Stimulated activated naive CD8-positive, alpha-beta T cell treated with anti-CD3 and anti-CD28 coated beads, Interleukin-15, amount 100 ng/mL, for 72 hours (primary cell): ENCODE results near the gene CAMTA1.

Experiments used
- ATAC-seq: fragments of 150-1000 bp; cut with Tn5 transposase; 2 replicates; pipeline ENCODE4 v1.10.0; 2021; ENCODE audit warnings: mild to moderate bottlenecking, moderate library complexity
- DNase-seq, 2 donors: peaks; one replicate each; pipeline ENCODE4 v3.0.0; 2021 to 2022
- H3K27ac Mint-ChIP-seq, 2 donors: one replicate each; pipeline ENCODE4 v1.8.0; 2022; ENCODE audit warnings: mild to moderate bottlenecking in 2 of 2, mixed read lengths in 2 of 2, moderate library complexity in 2 of 2
- H3K27me3 Mint-ChIP-seq: one replicate; pipeline ENCODE4 v1.8.0; 2022; ENCODE audit warnings: mixed read lengths
- H3K4me1 Mint-ChIP-seq: one replicate; pipeline ENCODE4 v1.8.0; 2022; ENCODE audit warnings: mild to moderate bottlenecking, mixed read lengths
- H3K4me3 Mint-ChIP-seq, 2 donors: one replicate each; pipeline ENCODE4 v1.8.0; 2022; ENCODE audit warnings: mild to moderate bottlenecking in 2 of 2, mixed read lengths in 2 of 2, moderate library complexity in 1 of 2
- H3K9me3 Mint-ChIP-seq, 2 donors: one replicate each; pipeline ENCODE4 v1.8.0; 2022; ENCODE audit warnings: mixed read lengths in 2 of 2

CAMTA1 gene

DNA sequence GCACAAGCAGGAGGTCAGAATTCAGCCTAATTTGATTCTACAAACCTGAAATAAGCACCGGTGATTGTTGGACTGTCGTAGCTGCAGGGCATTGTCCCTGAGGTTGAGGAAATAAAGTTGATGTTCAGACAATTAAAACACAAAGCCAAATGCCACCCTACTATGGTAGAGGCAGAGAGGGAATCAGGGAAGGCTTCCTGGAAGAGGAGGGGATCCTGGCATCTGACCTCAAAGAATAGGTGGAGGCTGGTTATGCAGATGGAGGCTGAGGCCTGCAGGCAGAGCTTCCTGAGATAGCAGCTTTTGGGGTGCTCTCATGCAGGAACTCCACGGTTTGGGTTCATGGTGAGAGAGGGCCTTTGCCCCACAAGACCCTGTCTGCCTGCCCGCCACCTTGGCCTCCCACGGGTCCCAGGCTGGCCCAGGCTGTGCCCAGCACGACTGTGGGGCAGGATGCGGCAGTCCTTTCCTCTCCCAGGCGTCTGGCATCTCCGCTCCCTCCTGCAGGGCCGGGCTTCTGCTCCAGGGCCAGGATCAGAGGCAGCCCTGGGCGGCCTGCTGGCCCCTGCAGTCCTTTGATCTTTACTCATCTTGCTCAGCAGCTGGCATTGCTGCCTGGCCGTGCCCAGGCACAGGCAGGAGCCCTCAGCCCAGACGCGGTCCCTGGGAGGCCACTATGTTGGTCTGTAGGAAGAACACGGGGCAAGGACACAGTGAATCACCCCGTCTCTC, 851.7 kb downstream of the CAMTA1 start:
- H3K4me3 Mint-ChIP-seq: no peak overlapping the region
- H3K27me3 Mint-ChIP-seq: peaks cover 30% of the 10 kb centered on the region
- DNase-seq (no peak), ATAC-seq (no peak)
- H3K4me1 Mint-ChIP-seq: peaks cover 5% of the 10 kb centered on the region
- H3K9me3 Mint-ChIP-seq: no peaks in the 10 kb centered on the region
- H3K27ac Mint-ChIP-seq: no peak overlapping the region

GRCh38 chr1:7638078-7638477, 852.8 kb downstream of the CAMTA1 start:
- peaks cover 19% of the 10 kb centered on the region for H3K27me3 Mint-ChIP-seq
- no peaks in the 10 kb centered on the region for H3K9me3 Mint-ChIP-seq
- DNase-seq (no peak), ATAC-seq (no peak)
- H3K27ac Mint-ChIP-seq: no peak overlapping the region
- H3K4me3 Mint-ChIP-seq: no peak overlapping the region
- no peaks in the 10 kb centered on the region for H3K4me1 Mint-ChIP-seq

DNA sequence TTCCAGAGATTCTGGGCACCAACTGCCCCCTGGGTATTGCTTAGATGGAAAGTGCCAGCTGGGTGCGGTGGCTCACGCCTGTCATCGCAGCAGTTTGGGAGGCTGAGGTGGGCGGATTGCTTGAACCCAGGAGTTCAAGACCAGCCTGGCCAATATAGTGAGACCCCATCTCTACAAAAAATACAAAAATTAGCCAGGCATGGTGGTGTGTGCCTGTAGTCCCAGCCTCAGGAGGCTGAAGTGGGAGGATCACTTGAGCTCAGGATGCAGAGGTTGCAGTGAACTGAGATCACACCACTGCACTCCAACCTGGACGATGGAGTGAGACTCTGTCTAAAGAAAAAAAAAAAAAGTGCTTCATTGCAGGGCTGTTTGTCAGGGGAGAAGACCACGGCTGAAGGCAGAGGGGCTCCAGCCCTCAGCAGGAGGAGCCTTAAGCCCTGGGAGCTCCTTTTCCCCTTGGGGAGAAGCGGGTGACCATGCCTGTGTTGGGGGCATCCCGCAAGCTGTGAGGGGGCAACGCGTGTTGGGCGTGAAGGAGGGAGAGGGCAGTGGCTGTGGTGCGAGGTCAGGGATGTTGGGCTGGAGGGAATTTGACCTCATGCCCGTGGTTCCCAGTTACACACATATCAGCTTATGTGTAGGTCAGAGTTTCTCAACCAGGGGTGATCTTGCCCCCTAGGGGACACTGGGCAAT, 854.3 kb downstream of the CAMTA1 start:
- Mint-ChIP-seq H3K27ac (no peak overlapping the region), H3K4me3 (no peak overlapping the region), H3K9me3 (no peaks in the 10 kb centered on the region), H3K4me1 (no peaks in the 10 kb centered on the region), H3K27me3 (peaks cover 4% of the 10 kb centered on the region)
- DNase-seq (no peak), ATAC-seq (no peak)

DNA sequence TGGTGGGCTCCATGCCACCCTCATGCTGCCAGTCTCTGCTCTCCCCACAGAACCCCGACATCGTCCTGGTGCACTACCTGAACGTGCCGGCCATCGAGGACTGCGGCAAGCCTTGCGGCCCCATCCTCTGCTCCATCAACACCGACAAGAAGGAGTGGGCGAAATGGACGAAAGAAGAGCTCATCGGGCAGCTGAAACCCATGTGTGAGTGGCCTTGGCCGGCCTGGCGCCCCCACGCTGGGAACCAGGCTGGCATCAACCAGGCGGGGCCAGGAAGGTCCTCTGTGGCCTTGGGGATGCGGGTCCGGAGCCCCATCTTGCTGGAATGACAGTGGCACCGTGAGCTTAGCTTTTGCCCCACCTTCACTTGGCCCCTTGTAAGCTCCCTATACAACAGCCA, 855.1 kb downstream of the CAMTA1 start:
- H3K27ac Mint-ChIP-seq: peak overlapping the region in 1 of 2 donors; percentile 43
- H3K4me3 Mint-ChIP-seq: no peak overlapping the region
- no peaks in the 10 kb centered on the region for H3K27me3 Mint-ChIP-seq
- ATAC-seq (no peak), DNase-seq (no peak)
- H3K4me1 Mint-ChIP-seq: peaks cover under 1% of the 10 kb centered on the region
- H3K9me3 Mint-ChIP-seq: no peaks in the 10 kb centered on the region

DNA sequence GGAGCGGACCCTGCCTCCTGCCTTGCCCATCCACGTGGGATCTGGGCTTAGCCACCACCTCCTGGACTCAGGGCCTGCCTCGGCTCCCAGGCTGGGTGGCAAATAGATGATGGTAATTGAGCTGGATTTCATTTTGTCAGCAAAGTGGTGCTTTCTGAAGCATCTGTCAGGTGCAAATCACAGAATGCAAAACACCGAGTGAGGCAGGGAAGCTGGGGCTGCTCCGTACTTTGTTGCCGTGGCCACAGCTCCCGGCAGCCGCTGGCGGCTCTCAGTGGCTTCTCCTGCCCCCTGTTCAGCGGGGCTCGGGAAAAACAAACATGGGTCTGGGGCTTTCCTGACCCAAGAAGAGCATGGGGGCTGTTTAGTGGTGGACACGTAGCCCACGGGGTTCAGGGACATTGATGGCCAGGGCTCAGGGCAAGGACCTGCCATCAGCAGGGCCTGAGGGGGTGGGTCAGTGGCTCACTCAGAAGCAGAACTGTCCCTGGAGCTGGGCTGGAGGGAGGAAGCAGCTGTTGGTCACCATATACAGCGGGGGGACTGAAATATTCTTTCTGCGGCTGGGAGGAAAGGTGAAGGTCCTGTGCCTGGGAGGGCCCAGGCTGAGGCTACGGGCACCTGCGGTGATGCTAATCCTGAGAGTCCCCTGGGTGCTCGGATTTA, 855.8 kb downstream of the CAMTA1 start:
- Mint-ChIP-seq H3K27me3 (no peaks in the 10 kb centered on the region), H3K9me3 (no peaks in the 10 kb centered on the region), H3K27ac (no peak overlapping the region), H3K4me1 (peaks cover 7% of the 10 kb centered on the region), H3K4me3 (no peak overlapping the region)
- DNase-seq (no peak), ATAC-seq (no peak)

DNA sequence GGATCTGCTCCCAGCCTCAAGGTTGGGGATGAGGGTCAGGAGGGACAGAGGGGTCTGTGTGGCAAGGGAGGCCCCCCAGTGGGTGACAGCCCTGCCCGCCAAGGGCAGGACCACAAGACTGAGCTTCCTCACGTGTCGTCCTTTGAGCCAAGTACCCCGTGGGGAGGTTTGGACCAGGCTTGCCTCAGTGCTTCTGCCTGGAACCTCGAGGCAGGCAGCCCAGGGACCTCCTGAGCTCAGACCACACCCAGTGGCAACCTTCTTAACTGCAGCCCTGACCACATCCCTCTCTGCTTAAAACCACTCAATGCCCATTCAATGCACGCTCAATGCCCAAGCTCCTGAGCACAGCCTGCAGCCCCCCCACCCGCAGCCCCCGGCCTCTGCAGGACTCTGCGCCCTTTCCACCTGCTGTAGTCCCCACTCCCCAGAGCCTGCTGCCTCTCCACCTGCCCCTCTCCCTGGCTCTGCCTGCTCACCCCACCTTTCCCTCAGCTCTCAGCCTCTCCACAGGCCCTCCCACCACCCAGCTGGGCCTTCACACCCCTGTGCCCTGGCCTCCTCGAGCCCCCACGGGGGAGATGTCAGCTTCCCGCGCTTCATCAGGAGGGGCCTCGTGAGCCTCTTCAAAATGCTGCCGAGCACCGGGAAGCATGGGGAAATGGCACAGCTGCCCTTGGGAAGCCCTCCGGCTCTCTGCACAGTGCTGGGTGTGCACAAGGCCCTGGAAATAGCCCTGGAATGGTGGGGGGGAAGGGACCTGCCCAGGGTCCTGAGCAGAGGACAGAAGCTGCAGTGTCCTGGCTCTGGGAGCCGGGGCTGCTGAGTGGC, 856.5 kb downstream of the CAMTA1 start:
- no peak for ATAC-seq
- H3K9me3 Mint-ChIP-seq: no peaks in the 10 kb centered on the region
- H3K27me3 Mint-ChIP-seq: no peaks in the 10 kb centered on the region
- DNase-seq: no peak
- H3K27ac Mint-ChIP-seq: no peak overlapping the region
- no peak overlapping the region for H3K4me3 Mint-ChIP-seq
- H3K4me1 Mint-ChIP-seq: peaks cover 10% of the 10 kb centered on the region

GRCh38 chr1:7642418-7642704, 857.1 kb downstream of the CAMTA1 start:
- no peaks in the 10 kb centered on the region for H3K27me3 Mint-ChIP-seq

GRCh38 chr1:7642781-7643529, 857.7 kb downstream of the CAMTA1 start:
- Mint-ChIP-seq H3K4me1 (peaks cover 10% of the 10 kb centered on the region), H3K4me3 (no peak overlapping the region), H3K27me3 (no peaks in the 10 kb centered on the region), H3K27ac (no peak overlapping the region), H3K9me3 (no peaks in the 10 kb centered on the region)
- DNase-seq (no peak), ATAC-seq (no peak)

More at GRCh38 chr1:7642418-7642704, 857.1 kb downstream of the CAMTA1 start:
- Mint-ChIP-seq H3K27ac (no peak overlapping the region), H3K4me1 (peaks cover 10% of the 10 kb centered on the region), H3K9me3 (no peaks in the 10 kb centered on the region), H3K4me3 (no peak overlapping the region)
- no peak for ATAC-seq
- no peak for DNase-seq

DNA sequence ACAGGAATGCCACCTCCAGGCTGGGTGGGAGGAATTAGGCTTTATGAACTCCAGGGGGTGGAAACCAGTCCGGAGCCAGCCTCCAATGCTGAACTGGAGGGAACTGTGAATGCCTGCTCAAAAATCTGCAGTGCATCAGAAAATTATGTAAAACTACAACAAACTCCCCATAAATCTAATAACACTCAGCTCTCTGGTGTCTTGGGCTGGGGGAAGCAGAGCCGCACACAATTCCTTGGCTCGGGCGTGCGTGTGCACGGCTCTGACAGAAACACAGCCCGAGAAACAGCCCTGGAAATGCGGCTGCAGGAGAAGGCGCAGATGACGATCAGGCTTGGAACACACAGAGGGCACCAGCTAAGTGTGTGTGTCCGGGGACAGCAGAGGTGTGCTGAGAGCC, 858.3 kb downstream of the CAMTA1 start:
- Mint-ChIP-seq H3K27ac (no peak overlapping the region), H3K9me3 (no peaks in the 10 kb centered on the region), H3K27me3 (no peaks in the 10 kb centered on the region), H3K4me1 (peaks cover 10% of the 10 kb centered on the region), H3K4me3 (no peak overlapping the region)
- ATAC-seq (no peak), DNase-seq (no peak)

GRCh38 chr1:7644086-7644485, 858.8 kb downstream of the CAMTA1 start:
- no peak for ATAC-seq

DNA sequence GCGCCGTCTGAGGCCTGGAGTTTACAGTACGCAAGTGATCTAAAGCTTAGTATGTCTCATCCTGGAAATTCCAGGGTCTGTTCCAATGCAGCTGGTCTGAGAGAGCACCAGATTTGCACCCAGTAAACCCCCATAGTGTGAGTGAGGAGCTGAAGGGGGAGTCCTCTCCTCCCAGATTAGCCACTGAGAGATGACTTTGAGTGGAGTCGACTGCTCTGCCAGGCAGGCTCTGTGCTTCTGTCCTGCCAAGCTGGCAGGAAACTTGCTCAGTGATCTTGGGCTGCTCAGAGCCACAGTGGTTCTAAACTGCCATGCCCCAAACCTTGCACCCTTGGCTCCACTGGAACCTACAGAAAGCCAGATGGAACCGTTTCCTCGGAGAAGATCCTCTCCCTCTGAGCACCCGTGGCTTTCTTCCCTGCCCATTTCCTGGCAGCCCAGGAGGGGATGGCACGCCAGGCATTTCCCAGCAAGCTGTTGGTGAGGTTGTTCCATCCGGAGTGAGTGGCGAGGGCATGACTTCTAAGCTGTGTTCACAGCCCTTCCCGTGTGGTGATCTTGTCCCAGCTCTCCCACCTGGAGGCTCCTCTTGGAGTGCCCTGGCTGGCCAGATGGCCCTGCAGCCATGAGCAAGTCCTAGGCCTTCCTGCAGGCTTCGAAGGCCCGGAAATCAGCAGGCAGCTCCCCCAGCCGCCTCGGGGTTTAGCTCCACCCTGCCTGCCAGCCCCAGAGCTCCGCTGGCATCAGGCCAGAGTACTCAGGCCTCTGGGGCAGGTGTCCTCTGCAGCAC, 859.9 kb downstream of the CAMTA1 start:
- peaks cover 10% of the 10 kb centered on the region for H3K4me1 Mint-ChIP-seq
- H3K27me3 Mint-ChIP-seq: no peaks in the 10 kb centered on the region
- H3K27ac Mint-ChIP-seq: no peak overlapping the region
- DNase-seq (no peak), ATAC-seq (no peak)
- no peak overlapping the region for H3K4me3 Mint-ChIP-seq
- H3K9me3 Mint-ChIP-seq: no peaks in the 10 kb centered on the region

More at GRCh38 chr1:7644086-7644485, 858.8 kb downstream of the CAMTA1 start:
- no peak overlapping the region for H3K27ac Mint-ChIP-seq
- H3K27me3 Mint-ChIP-seq: no peaks in the 10 kb centered on the region
- no peak overlapping the region for H3K4me3 Mint-ChIP-seq
- peaks cover 10% of the 10 kb centered on the region for H3K4me1 Mint-ChIP-seq
- no peak for DNase-seq
- no peaks in the 10 kb centered on the region for H3K9me3 Mint-ChIP-seq

DNA sequence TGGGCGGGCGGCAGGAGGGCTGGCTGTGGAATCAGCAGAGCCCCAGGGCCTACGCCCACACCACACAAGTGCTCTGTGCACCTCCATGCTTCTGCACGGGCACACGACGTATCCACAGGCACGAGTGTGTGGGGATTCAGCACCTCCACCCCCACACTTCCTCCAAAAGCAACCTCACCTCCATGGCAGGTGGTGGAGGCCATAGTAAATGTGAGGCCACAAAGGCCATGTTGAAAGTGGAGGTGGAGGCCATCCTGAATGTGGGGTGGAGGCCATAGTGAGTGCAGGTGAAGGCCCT, 860.4 kb downstream of the CAMTA1 start:
- Mint-ChIP-seq H3K4me3 (no peak overlapping the region), H3K27ac (no peak overlapping the region), H3K27me3 (no peaks in the 10 kb centered on the region), H3K4me1 (peaks cover 10% of the 10 kb centered on the region), H3K9me3 (no peaks in the 10 kb centered on the region)
- DNase-seq: no peak
- ATAC-seq: no peak

DNA sequence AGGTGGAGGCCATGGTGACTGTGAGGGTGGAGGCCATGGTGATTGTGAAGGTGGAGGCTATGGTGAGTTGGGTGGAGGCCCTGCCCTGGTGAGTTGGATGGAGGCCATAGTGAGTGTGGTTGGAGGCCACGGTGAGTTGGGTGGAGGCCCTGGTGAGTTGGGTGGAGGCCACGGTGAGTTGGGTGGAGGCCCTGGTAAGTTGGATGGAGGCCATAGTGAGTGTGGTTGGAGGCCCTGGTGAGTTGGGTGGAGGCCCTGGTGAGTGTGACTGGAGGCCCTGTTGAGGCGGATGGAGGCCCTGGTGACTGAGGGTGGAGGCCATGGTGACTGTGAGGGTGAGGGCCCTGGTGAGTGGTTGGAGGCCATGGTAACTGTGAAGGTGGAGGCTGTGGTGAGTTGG, 860.9 kb downstream of the CAMTA1 start:
- H3K9me3 Mint-ChIP-seq: no peaks in the 10 kb centered on the region
- DNase-seq (no peak), ATAC-seq (no peak)
- H3K4me3 Mint-ChIP-seq: no peak overlapping the region
- H3K27ac Mint-ChIP-seq: peak overlapping the region in 1 of 2 donors; percentile 10
- no peaks in the 10 kb centered on the region for H3K27me3 Mint-ChIP-seq
- peaks cover 10% of the 10 kb centered on the region for H3K4me1 Mint-ChIP-seq

- Mint-ChIP-seq H3K27me3 (no peaks in the 10 kb centered on the region), H3K4me1 (peaks cover 10% of the 10 kb centered on the region), H3K4me3 (no peak overlapping the region), H3K27ac (no peak overlapping the region), H3K9me3 (no peaks in the 10 kb centered on the region)
- ATAC-seq (peak; percentile 62), DNase-seq (peak; percentile 62 to 64)
Observed at GRCh38 chr1:7646981-7647901, 862.0 kb downstream of the CAMTA1 start.
